GM19324 (cell line): ENCODE data around the gene COBL.

ENCODE experiments used
- ATAC-seq: cut with Tn5 transposase; IDR thresholded peaks from one replicate; pipeline ENCODE4 v1.9.1; 2021; ENCODE audit warnings: mild to moderate bottlenecking, moderate library complexity; ENCODE audit not compliant: unreplicated experiment, low FRiP score

COBL gene

GRCh38 chr7:51256916-51257315 lies 59.7 kb downstream of the COBL start:
- ATAC-seq = no peak

- ATAC-seq = no peak
These were observed 60.3 kb downstream of the COBL start for GRCh38 chr7:51256209-51256781.

GRCh38 chr7:51255536-51256208 lies 60.9 kb downstream of the COBL start:
- no peak for ATAC-seq

- ATAC-seq = no peak
These were observed 61.6 kb downstream of the COBL start for GRCh38 chr7:51255036-51255435.

DNA sequence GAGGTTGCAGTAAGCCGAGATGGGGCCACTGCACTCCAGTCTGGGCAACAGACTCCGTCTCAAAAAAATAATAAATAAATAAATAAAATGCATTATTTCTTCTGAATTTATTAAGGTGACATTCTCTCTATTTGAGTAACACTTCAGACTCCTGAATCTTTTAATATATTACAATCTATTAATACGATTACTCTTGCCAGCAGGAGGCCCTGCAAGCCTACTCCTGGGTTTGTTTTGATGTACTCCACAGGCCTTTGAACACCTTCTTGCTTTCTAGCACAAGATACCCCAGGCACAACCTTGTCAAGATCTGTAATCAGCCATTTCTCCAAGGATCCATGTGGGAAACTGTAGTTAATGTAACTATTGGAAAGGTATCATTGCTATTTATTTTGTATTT lies 63.5 kb downstream of the COBL start:
- no peak for ATAC-seq

GRCh38 chr7:51251290-51251689 lies 65.3 kb downstream of the COBL start:
- ATAC-seq = no peak

- ATAC-seq = no peak
These were observed 66.1 kb downstream of the COBL start for GRCh38 chr7:51250512-51250911.

DNA sequence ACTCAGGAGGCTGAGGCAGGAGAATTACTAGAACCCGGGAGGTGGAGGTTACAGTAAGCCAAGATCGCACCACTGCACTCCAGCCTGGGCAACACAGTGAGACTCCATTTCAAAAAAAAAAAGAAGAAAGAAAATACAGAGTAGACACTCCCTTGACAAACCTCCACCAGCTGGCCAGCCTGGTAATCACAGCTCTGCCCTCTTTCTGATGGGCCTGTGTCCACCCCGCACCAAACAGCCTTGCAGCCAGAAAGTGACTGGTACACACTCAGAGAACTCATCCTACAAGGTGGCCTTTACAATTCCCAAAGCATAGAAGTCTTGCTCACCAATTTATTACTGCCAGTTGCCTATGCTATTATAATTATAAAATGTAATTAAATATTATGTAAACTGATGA lies 66.6 kb downstream of the COBL start:
- ATAC-seq = no peak

DNA sequence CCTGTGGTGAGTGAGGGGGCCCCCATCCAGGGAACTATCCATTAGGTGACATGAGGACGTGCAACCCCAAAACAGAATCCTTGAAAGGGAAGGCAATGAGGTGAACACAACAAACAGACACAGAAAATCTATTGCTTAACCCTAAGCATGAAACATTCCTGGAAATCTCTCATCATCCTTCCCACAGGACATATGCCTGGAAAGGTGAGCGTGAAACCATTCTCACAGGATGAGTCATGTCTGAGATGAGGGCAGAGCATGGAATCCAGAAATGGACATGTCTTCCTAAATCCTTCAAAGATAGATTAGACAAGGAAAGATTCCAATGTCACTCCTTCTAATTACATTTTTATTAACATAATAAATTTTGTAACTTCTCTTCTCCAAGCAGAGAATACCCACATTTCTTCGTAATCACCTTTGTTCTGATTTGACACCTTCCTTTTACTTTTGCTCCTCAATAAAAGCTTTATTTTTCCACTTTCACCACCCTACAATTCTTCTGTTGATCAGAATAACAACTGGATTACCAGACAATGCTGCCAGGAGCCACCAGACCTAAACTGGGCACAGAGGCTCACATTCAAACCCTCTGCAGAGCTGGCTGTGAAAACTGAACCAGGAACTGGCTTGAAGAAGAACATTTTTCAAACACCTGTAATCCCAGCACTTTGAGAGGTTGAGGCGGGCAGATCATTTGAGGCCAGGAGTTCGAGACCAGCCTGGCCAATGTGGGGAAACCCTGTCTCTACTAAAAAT lies 67.2 kb downstream of the COBL start:
- ATAC-seq = no peak

GRCh38 chr7:51246258-51247245 lies 70.1 kb downstream of the COBL start:
- ATAC-seq = no peak

DNA sequence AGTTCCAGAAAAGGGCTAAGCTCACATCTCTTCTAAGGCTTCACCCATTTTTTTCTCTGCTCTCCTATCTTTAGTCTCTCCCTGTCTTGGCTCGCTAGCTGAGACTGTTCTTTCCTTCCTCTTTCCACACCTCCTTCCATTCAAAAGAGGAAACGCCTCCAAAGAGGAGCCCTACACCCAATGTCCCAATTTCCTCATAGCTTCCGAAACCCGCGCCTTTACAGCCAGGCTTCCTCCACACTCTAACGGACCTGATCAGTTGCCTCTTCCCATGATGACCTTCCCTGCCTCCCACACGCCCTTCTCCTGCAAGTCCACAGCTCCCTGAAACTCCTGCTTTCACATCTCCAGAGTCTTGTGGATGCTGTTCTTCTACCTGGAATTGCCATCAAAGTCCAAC lies 71.7 kb downstream of the COBL start:
- ATAC-seq = no peak

- no peak for ATAC-seq
These were observed 72.6 kb downstream of the COBL start for GRCh38 chr7:51244053-51244452.

DNA sequence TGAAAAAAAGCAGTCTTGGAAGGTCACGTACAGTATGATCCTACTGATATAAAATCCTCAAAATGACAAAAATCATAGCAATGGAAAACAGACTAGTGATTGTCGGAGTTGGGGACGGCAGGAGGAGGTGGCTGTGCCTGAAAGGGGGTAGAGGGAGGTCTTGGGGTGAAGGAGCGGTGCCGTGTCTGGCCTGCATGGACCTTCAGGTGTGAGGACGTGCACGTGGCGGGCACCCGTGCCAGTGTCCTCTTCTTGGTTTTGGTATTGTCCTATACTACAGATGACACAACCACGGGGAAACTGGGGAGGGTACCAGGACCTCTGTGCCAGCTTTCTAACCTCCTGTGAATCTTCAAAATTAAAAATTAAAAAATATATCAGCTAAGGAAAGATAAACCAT lies 73.0 kb downstream of the COBL start:
- ATAC-seq = no peak

DNA sequence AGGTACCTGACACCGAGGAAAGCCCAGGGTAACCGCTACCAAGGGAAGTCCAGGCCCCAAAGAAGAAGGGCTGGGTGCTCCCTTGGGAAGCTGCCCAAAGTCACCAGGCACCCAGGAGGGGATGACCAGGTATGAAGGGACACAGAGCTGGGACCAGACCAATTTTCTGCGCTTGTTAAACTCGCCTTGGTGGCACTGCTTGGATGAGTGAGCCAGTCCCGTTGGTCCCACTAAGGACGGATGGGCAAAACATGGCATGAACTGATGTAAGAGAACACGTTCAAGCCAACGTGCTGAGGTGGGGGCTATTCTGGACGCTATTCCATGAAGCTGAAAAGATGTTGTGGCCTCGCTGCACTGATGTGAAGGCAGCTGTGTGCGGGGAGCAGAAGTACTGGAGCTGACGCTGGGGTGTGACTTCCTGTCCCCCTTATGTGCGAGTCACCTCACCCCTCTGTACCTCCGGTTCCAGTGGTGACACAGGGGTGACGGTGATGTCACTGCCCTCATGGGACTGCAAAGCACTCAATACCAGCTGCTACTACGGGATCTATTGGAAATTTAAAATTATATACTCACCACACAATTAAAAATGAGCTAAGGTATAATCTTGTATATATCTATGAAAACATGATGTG lies 73.6 kb downstream of the COBL start:
- ATAC-seq = no peak

DNA sequence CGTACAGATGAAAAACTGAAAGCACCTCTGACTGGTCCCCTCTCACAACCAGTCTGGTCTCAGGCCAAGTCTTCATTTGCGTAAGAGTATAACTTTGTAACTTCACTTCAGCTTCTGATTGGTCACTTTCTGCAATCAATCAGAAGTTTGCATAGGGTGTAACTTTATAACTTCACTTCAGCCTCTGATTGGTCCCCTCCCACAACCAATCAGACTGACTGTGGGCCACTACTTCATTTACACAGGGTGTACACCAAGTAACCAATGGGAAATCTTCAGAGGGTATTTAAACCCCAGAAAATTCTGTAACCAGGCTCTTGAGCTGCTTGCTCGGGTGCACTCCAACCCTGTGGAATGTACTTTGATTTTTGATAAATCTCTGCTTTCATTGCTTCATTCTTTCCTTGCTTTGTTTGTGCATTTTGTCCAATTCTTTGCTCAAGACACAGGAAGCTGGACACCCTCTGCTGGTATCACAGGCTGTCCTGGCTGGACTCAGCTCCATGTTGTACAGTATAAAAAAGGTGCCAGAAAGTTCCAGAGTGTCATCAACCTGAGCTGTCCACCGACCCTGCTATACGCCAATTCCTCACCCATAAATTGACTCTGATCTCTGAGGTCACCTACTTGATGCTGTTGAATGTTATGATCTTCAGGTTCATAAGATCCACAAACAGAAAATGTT lies 74.5 kb downstream of the COBL start:
- no peak for ATAC-seq

GRCh38 chr7:51240868-51241267 lies 75.7 kb downstream of the COBL start:
- ATAC-seq = no peak

GRCh38 chr7:51239691-51240090 lies 76.9 kb downstream of the COBL start:
- no peak for ATAC-seq

- ATAC-seq = no peak
These were observed 77.6 kb downstream of the COBL start for GRCh38 chr7:51238981-51239495.

- no peak for ATAC-seq
These were observed 79.0 kb downstream of the COBL start for GRCh38 chr7:51237446-51238133.
